ENCODE data around the gene HDAC4. TPM values are rescaled to one million over a fixed set of nuclear protein-coding genes. Genes with fewer than 3 reads are reported as not detected.

The HDAC4 gene
- total RNA-seq, 1 experiment from 2014 or later, result 44.4 TPM

DNA sequence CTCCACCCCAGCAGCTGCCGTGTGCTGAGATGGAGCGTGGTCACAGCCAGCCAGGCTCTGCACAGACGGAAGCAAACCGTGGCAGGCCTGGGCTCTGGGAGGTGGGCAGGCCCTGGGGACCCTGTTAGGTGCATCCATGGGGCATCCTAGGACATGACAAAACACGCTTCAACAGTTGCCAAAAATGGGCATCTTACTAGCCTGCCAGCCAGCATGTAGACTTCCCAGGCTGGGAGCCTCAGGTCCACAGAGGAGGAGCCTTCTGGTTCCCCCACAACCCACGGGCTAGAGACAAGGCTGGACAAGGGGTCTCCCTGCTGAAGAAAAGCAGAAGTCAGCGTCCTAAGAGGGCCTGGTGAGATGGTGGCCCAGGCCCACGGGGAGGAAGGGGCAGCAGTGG lies 139.5 kb downstream of the HDAC4 start:
- no peak for ATAC-seq
- Mint-ChIP-seq H3K4me1 (peaks cover 27% of the 10 kb centered on the region), H3K4me3 (no peak overlapping the region), H3K27ac (no peak overlapping the region), H3K36me3 (peaks cover 19% of the 10 kb centered on the region), H3K9me3 (peaks cover 21% of the 10 kb centered on the region), H3K27me3 (ENCODE audit: low read depth) (no peaks in the 10 kb centered on the region)
- POLR2A ChIA-PET, result no interaction called here
- DNase-seq (ENCODE audit: low spot score), result no peak
- CTCF ChIA-PET, result no interaction called here
- TF ChIP-seq ETV6 (CRISPR knock-in tag; IDR thresholded peaks at IDR 0.05) (no peak), ZNF219 (CRISPR knock-in tag; IDR thresholded peaks at IDR 0.05; ENCODE audit: borderline replicate concordance) (no peak), IRF2 (CRISPR knock-in tag; IDR thresholded peaks at IDR 0.05; ENCODE audit: borderline replicate concordance, low read depth) (no peak), NFATC4 (CRISPR knock-in tag; IDR thresholded peaks at IDR 0.05) (no peak), SP1 (CRISPR knock-in tag; conservative IDR thresholded peaks at IDR 0.05) (no peak), TEAD1 (CRISPR knock-in tag; IDR thresholded peaks at IDR 0.05) (no peak), NR1H2 (CRISPR knock-in tag; IDR thresholded peaks at IDR 0.05) (no peak), MXD4 (CRISPR knock-in tag; IDR thresholded peaks at IDR 0.05; ENCODE audit: borderline replicate concordance) (no peak), NR3C1 (CRISPR knock-in tag; conservative IDR thresholded peaks at IDR 0.05; ENCODE audit: low read depth) (no peak)
- TF ChIP-seq, protein P1, sequence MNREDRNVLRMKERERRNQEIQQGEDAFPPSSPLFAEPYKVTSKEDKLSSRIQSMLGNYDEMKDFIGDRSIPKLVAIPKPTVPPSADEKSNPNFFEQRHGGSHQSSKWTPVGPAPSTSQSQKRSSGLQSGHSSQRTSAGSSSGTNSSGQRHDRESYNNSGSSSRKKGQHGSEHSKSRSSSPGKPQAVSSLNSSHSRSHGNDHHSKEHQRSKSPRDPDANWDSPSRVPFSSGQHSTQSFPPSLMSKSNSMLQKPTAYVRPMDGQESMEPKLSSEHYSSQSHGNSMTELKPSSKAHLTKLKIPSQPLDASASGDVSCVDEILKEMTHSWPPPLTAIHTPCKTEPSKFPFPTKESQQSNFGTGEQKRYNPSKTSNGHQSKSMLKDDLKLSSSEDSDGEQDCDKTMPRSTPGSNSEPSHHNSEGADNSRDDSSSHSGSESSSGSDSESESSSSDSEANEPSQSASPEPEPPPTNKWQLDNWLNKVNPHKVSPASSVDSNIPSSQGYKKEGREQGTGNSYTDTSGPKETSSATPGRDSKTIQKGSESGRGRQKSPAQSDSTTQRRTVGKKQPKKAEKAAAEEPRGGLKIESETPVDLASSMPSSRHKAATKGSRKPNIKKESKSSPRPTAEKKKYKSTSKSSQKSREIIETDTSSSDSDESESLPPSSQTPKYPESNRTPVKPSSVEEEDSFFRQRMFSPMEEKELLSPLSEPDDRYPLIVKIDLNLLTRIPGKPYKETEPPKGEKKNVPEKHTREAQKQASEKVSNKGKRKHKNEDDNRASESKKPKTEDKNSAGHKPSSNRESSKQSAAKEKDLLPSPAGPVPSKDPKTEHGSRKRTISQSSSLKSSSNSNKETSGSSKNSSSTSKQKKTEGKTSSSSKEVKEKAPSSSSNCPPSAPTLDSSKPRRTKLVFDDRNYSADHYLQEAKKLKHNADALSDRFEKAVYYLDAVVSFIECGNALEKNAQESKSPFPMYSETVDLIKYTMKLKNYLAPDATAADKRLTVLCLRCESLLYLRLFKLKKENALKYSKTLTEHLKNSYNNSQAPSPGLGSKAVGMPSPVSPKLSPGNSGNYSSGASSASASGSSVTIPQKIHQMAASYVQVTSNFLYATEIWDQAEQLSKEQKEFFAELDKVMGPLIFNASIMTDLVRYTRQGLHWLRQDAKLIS (CRISPR knock-in tag; IDR thresholded peaks at IDR 0.05; ENCODE audit: borderline replicate concordance), result no peak
- TF ChIP-seq, protein P2, sequence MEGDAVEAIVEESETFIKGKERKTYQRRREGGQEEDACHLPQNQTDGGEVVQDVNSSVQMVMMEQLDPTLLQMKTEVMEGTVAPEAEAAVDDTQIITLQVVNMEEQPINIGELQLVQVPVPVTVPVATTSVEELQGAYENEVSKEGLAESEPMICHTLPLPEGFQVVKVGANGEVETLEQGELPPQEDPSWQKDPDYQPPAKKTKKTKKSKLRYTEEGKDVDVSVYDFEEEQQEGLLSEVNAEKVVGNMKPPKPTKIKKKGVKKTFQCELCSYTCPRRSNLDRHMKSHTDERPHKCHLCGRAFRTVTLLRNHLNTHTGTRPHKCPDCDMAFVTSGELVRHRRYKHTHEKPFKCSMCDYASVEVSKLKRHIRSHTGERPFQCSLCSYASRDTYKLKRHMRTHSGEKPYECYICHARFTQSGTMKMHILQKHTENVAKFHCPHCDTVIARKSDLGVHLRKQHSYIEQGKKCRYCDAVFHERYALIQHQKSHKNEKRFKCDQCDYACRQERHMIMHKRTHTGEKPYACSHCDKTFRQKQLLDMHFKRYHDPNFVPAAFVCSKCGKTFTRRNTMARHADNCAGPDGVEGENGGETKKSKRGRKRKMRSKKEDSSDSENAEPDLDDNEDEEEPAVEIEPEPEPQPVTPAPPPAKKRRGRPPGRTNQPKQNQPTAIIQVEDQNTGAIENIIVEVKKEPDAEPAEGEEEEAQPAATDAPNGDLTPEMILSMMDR (IDR thresholded peaks at IDR 0.05), result no peak
- TF ChIP-seq, protein P3, sequence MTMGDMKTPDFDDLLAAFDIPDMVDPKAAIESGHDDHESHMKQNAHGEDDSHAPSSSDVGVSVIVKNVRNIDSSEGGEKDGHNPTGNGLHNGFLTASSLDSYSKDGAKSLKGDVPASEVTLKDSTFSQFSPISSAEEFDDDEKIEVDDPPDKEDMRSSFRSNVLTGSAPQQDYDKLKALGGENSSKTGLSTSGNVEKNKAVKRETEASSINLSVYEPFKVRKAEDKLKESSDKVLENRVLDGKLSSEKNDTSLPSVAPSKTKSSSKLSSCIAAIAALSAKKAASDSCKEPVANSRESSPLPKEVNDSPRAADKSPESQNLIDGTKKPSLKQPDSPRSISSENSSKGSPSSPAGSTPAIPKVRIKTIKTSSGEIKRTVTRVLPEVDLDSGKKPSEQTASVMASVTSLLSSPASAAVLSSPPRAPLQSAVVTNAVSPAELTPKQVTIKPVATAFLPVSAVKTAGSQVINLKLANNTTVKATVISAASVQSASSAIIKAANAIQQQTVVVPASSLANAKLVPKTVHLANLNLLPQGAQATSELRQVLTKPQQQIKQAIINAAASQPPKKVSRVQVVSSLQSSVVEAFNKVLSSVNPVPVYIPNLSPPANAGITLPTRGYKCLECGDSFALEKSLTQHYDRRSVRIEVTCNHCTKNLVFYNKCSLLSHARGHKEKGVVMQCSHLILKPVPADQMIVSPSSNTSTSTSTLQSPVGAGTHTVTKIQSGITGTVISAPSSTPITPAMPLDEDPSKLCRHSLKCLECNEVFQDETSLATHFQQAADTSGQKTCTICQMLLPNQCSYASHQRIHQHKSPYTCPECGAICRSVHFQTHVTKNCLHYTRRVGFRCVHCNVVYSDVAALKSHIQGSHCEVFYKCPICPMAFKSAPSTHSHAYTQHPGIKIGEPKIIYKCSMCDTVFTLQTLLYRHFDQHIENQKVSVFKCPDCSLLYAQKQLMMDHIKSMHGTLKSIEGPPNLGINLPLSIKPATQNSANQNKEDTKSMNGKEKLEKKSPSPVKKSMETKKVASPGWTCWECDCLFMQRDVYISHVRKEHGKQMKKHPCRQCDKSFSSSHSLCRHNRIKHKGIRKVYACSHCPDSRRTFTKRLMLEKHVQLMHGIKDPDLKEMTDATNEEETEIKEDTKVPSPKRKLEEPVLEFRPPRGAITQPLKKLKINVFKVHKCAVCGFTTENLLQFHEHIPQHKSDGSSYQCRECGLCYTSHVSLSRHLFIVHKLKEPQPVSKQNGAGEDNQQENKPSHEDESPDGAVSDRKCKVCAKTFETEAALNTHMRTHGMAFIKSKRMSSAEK (CRISPR knock-in tag; IDR thresholded peaks at IDR 0.05; ENCODE audit: borderline replicate concordance), result no peak

DNA sequence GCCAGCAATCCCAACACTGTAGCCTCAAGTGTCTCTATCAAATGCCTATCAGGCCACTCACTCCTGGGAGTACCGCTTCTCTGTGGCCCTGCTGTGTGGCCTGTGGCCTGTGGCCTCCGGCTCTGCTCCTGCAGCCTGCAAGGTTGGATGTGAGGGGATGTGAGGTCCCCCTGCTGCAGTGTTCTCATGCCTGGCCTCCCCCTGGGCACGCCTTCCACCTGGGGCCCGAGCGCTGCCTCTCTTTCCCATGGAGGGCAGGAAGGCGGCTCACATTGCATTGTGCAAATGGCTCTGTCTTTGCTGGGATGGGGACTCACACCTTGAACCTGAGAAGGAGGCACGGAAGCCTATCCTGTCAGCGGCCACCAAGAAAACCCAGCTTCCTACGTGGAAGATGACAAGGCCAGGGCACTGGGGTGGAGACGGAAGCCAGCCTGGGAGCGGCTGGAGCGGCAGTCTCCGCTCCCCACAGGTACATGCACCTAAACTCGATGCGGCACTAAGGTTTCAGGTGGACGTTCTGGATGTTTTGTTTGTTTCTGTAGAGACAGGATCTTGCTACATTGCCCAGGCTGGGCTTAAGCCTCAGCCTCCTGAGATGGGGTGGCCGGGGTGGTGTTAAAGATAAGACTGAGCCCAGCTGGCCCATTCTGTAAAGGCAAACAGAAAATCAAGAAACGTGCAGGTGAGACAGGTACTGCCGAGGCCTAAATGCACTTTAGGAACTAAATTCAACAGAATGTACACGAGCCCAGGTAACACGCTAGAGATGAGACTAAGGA lies 140.1 kb downstream of the HDAC4 start:
- Mint-ChIP-seq H3K4me3 (no peak overlapping the region), H3K27me3 (ENCODE audit: low read depth) (no peaks in the 10 kb centered on the region), H3K9me3 (peaks cover 21% of the 10 kb centered on the region), H3K27ac (no peak overlapping the region), H3K4me1 (peaks cover 31% of the 10 kb centered on the region), H3K36me3 (peaks cover 19% of the 10 kb centered on the region)
- TF ChIP-seq ZNF121 (CRISPR knock-in tag; IDR thresholded peaks at IDR 0.05) (peak; percentile 46; the same call in 1 of the 2 replicates), TCF7 (CRISPR knock-in tag; IDR thresholded peaks at IDR 0.05; ENCODE audit: low read depth) (no peak)
- POLR2A ChIA-PET, result no interaction called here
- DNase-seq (ENCODE audit: low spot score) (no peak), ATAC-seq (no peak)
- CTCF ChIA-PET, result no interaction called here

Data from WTC11 (cell line).